ENCODE measurements around the gene HDDC2. TPM values are rescaled to one million over a fixed set of nuclear protein-coding genes. Genes with fewer than 3 reads are reported as not detected.

HDDC2 gene
- total RNA-seq, 4 donors from 2014 or later: 40.1 to 65.6 (median 42.8) TPM

DNA sequence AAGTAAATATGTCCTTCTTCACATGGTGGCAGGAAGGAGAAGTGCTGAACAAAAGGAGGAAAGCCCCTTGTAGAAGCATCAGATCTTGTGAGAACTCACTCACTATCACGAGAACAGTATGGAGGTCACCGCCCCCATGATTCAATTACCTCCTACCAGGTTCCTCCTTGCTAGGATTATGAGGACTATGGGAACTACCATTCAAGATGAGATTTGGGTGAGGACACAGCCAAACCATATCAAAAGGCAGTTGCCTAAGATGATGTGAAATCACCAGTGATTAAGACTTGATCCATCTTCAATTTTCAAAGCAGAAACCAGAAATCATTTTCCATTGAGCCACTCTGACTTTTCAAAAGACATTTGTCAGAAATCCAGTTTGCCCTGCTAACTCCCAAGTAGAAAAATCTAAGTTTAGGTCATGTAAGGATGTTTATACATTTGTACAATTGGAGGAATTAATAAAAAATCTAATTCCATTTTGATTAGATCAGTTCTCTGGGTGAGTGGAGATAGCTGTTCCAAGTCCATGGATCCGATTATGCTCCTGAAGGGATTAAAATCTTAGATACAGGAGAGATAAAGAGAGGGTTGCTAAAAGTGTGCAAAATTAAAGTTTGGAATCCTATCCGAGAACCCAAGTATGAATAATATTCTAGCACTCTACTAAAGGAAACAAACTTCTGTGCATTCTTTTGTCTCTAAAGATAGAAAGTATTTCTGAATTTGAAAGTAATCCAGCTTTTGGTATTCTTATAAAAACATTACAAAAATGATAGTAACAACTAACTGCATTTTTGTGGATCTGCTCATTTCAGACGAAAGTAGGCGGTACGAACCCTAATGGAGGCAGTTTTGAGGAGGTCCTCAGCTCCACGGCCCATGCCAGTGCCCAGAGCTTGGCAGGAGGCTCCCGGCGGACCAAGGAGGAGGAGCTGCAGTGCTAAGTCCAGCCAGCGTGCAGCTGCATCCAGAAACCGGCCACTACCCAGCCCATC lies 39.5 kb downstream of the HDDC2 start:
- 77 to 85% methylated on average over 12 of the region's 12 CpGs for WGBS, 2 donors
- no peak for DNase-seq (ENCODE audit: low spot score in 2 of 2)
- intact Hi-C loops (cut with DNase I; ENCODE audit: low total_unique reads): no loop called here
- no peak overlapping the region for H3K4me3 ChIP-seq (ENCODE audit: low read depth, poor library complexity, severe bottlenecking)
- no peak for TF ChIP-seq POLR2A (IDR thresholded peaks at IDR 0.05)
- TF ChIP-seq, protein P1, sequence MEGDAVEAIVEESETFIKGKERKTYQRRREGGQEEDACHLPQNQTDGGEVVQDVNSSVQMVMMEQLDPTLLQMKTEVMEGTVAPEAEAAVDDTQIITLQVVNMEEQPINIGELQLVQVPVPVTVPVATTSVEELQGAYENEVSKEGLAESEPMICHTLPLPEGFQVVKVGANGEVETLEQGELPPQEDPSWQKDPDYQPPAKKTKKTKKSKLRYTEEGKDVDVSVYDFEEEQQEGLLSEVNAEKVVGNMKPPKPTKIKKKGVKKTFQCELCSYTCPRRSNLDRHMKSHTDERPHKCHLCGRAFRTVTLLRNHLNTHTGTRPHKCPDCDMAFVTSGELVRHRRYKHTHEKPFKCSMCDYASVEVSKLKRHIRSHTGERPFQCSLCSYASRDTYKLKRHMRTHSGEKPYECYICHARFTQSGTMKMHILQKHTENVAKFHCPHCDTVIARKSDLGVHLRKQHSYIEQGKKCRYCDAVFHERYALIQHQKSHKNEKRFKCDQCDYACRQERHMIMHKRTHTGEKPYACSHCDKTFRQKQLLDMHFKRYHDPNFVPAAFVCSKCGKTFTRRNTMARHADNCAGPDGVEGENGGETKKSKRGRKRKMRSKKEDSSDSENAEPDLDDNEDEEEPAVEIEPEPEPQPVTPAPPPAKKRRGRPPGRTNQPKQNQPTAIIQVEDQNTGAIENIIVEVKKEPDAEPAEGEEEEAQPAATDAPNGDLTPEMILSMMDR (IDR thresholded peaks at IDR 0.05): no peak

DNA sequence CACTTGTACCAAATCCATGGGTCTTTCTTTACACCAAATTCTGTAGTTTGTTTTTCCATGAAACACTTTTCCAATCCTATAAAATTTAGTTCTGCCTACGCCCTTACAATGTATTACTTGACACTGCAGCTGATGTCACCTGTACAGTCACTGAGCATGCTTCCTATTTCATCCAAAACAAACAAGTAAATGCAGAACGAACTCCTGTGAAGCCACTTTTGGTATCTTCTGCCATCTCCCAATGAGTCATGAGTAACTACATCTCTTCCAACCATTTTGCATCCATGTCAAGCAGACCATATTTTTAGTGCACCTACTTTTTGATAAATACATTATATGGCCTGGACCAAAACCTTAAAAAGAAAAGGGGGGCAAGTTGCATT lies 42.4 kb downstream of the HDDC2 start:
- no peak for DNase-seq (ENCODE audit: low spot score in 2 of 2)
- 47 to 58% methylated on average over 2 of the region's 2 CpGs for WGBS, 2 donors
- H3K4me3 ChIP-seq (ENCODE audit: low read depth, poor library complexity, severe bottlenecking): no peak overlapping the region
- intact Hi-C loops (cut with DNase I; ENCODE audit: low total_unique reads): no loop called here
- TF ChIP-seq, protein P1 (IDR thresholded peaks at IDR 0.05): no peak
- no peak for TF ChIP-seq POLR2A (IDR thresholded peaks at IDR 0.05)

DNA sequence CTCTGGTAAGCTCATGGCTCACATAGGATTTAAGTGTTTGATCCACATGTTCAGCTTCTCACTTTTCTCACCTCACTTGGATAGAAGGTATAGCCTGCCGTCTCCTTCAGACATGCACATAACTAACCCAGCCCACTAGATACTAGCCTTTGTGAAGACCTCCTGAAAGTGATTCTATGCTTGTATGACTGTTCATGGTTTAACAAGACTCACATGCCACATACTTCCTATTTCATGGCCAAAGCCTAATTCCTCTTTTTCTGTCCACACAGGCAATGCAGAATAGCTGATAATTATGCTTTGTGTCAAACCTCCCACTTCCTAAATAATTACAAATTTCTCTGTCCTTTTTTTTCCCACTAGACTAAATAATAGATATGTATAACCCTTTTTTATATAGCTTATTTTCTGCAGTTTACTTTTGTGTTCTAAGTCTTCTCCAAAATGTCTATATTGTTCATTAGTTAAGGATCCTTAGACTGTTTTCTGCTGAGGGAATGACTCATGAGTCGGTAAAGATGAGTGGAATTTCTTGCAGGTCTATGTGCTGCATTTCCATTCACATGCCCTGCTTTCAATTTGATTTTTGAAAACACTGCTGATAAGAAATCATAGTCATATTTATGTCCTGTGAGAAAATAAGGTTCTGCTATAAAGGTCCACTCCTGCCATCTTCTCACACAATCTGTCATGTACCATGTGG lies 43.0 kb downstream of the HDDC2 start:
- TF ChIP-seq POLR2A (IDR thresholded peaks at IDR 0.05): no peak
- TF ChIP-seq, protein P1 (IDR thresholded peaks at IDR 0.05): no peak
- WGBS, 2 donors: 86 to 90% methylated on average over 2 of the region's 2 CpGs
- H3K4me3 ChIP-seq (ENCODE audit: low read depth, poor library complexity, severe bottlenecking): no peak overlapping the region
- no peak for DNase-seq (ENCODE audit: low spot score in 2 of 2)
- intact Hi-C loops (cut with DNase I; ENCODE audit: low total_unique reads): no loop called here

DNA sequence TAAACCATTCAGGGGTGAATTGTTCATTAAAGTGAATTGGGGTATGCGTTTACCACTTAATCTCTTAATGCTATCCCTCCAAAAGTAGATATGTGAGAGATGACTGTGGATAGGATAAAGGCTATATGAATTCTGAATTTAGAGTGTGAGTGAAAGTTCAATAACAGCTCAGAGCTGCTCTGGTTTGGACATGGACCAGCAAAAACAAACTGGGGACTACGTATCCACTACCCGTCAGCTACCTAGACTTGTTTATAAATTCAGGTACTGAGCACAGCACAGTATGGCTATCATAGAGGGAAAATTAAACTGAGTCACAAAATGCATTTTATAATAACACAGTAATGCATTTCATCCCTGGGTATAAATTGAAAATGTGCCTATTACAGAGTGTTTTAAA lies 44.4 kb downstream of the HDDC2 start:
- WGBS, 2 donors: 81 to 90% methylated on average over 3 of the region's 3 CpGs
- DNase-seq (ENCODE audit: low spot score in 2 of 2): no peak
- H3K4me3 ChIP-seq (ENCODE audit: low read depth, poor library complexity, severe bottlenecking): no peak overlapping the region
- TF ChIP-seq, protein P1 (IDR thresholded peaks at IDR 0.05): no peak
- no peak for TF ChIP-seq POLR2A (IDR thresholded peaks at IDR 0.05)
- intact Hi-C loops (cut with DNase I; ENCODE audit: low total_unique reads): no loop called here

DNA sequence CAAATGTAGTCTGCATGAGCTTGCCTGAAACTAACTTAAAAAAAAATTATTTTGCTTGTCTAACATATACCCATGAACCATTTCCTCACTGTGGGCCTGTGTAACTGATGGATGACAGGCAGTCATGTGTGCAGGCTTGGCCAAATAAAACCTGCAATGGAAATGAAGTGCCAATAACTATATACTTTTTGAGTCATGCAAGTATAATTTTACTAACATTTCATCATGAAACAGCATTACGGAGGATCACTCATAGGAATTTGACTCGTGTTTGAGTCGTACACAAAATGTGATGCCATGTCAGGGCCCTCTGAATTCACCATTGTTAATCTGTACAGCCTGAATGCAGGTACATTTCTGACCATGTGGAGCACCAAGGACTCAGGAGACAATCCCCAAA lies 46.6 kb downstream of the HDDC2 start:
- intact Hi-C loops (cut with DNase I; ENCODE audit: low total_unique reads): no loop called here
- 77 to 78% methylated on average over 3 of the region's 3 CpGs for WGBS, 2 donors

More for the DNA sequence above, 46.6 kb downstream of the HDDC2 start:
- no peak for TF ChIP-seq POLR2A (IDR thresholded peaks at IDR 0.05)
- TF ChIP-seq, protein P1 (IDR thresholded peaks at IDR 0.05): no peak
- DNase-seq (ENCODE audit: low spot score in 2 of 2): no peak
- no peak overlapping the region for H3K4me3 ChIP-seq (ENCODE audit: low read depth, poor library complexity, severe bottlenecking)
